GM23338 (cell line): ENCODE data around the gene ANKH. TPM values are rescaled to one million over a fixed set of nuclear protein-coding genes. Genes with fewer than 3 reads are reported as not detected.

Experiments
- ATAC-seq: fragments of 200-7000 bp; cut with Tn5 transposase; 3 replicates; pipeline ENCODE4 v1.9.1; 2020
- DNase-seq: peaks from one replicate; pipeline ENCODE4 v3.0.0-alpha.2; 2015; ENCODE audit warnings: low spot score
- H2AFZ ChIP-seq: fragments of 200-600 bp; sonication (generic); 2 replicates; pipeline ENCODE4 v1.8.0; 2016; ENCODE audit warnings: antibody characterized with exemption, mild to moderate bottlenecking, moderate library complexity
- H3F3A ChIP-seq: fragments of 200-600 bp; sonication (generic); replicated peaks from 2 replicates; pipeline ENCODE4 v1.8.0; 2017; ENCODE audit warnings: antibody characterized with exemption, mixed run types, low read depth
- H3K27ac ChIP-seq: fragments of 200-600 bp; sonication (generic); 2 replicates; pipeline ENCODE4 v1.6.1; 2016; ENCODE audit warnings: low read depth
- H3K27me3 ChIP-seq: fragments of 200-600 bp; sonication (generic); 2 replicates; pipeline ENCODE4 v1.8.0; 2016; ENCODE audit warnings: mild to moderate bottlenecking, mixed run types, moderate library complexity; ENCODE audit not compliant: insufficient read depth
- H3K36me3 ChIP-seq: fragments of 200-600 bp; sonication (generic); 2 replicates; pipeline ENCODE4 v1.8.0; 2016; ENCODE audit warnings: mild to moderate bottlenecking; ENCODE audit not compliant: insufficient read depth
- H3K4me1 ChIP-seq: fragments of 200-600 bp; sonication (generic); 2 replicates; pipeline ENCODE4 v1.8.0; 2016; ENCODE audit warnings: mild to moderate bottlenecking, moderate library complexity; ENCODE audit not compliant: insufficient read depth
- H3K4me2 ChIP-seq: fragments of 200-600 bp; sonication (generic); 2 replicates; pipeline ENCODE4 v1.7.1; 2017; ENCODE audit warnings: mixed run types
- H3K4me3 ChIP-seq: fragments of 200-600 bp; sonication (generic); 2 replicates; pipeline ENCODE4 v1.6.1; 2016; ENCODE audit warnings: mixed run types
- H3K79me2 ChIP-seq: fragments of 200-600 bp; sonication (generic); replicated peaks from 2 replicates; pipeline ENCODE4 v1.8.0; 2017; ENCODE audit warnings: mild to moderate bottlenecking; ENCODE audit not compliant: insufficient read depth
- H3K9me2 ChIP-seq: fragments of 200-600 bp; sonication (generic); 2 replicates; pipeline ENCODE4 v1.8.0; 2017; ENCODE audit not compliant: insufficient read depth
- H4K20me1 ChIP-seq: fragments of 200-600 bp; sonication (generic); replicated peaks from 2 replicates; pipeline ENCODE4 v1.8.0; 2017; ENCODE audit warnings: mild to moderate bottlenecking; ENCODE audit not compliant: insufficient read depth
- H3K27ac Mint-ChIP-seq: 2 replicates; pipeline ENCODE4 v1.8.0; 2020; ENCODE audit warnings: inconsistent platforms, mild to moderate bottlenecking, moderate library complexity, mixed read lengths
- H3K27me3 Mint-ChIP-seq: 3 replicates; pipeline ENCODE4 v1.8.0; 2022; ENCODE audit warnings: low read depth, mild to moderate bottlenecking, moderate library complexity, mixed read lengths, inconsistent platforms; ENCODE audit not compliant: insufficient read depth, poor library complexity
- H3K36me3 Mint-ChIP-seq: 3 replicates; pipeline ENCODE4 v1.8.0; 2021; ENCODE audit warnings: low read depth, mild to moderate bottlenecking, inconsistent platforms, moderate library complexity, mixed read lengths
- H3K4me1 Mint-ChIP-seq: 3 replicates; pipeline ENCODE4 v1.8.0; 2020; ENCODE audit warnings: mild to moderate bottlenecking, inconsistent platforms, mixed read lengths
- H3K4me3 Mint-ChIP-seq: 3 replicates; pipeline ENCODE4 v1.8.0; 2021; ENCODE audit warnings: moderate library complexity, mild to moderate bottlenecking, inconsistent platforms, mixed read lengths
- H3K9me3 Mint-ChIP-seq: 3 replicates; pipeline ENCODE4 v1.8.0; 2020; ENCODE audit warnings: moderate library complexity, mild to moderate bottlenecking, inconsistent platforms, mixed read lengths
- EZH2phosphoT487 ChIP-seq: fragments of 200-600 bp; sonication (generic); IDR thresholded peaks from one replicate; pipeline ENCODE4 v1.8.1; 2018; ENCODE audit warnings: antibody characterized with exemption; ENCODE audit not compliant: unreplicated experiment
- JUNB ChIP-seq: IDR thresholded peaks from one replicate; pipeline ENCODE4 v1.6.1; 2016; ENCODE audit warnings: antibody characterized with exemption; ENCODE audit not compliant: unreplicated experiment
- NANOG ChIP-seq: IDR thresholded peaks from 2 replicates; pipeline ENCODE4 v1.6.1; 2016; ENCODE audit warnings: antibody characterized with exemption, borderline replicate concordance
- POLR2AphosphoS5 ChIP-seq: IDR thresholded peaks from 2 replicates; pipeline ENCODE4 v1.6.1; 2016; ENCODE audit warnings: antibody characterized with exemption, low read depth
- ZNF114 ChIP-seq: fragments of 250-450 bp; sonication (Bioruptor Pico); IDR thresholded peaks from 2 replicates; pipeline ENCODE4 v1.5.0; 2020; ENCODE audit warnings: mild to moderate bottlenecking, moderate library complexity
- polyA plus RNA-seq: library from polyadenylated mRNA; unstranded; fragments of >200 nt; fragmentation: Nextera tagmentation; extraction: Ambion mirVana; gene quantifications from 2 replicates; pipeline ENCODE4 v1.2.1, GENCODE V29; 2016
- total RNA-seq: library from RNA; depleted of rRNA; stranded (reverse); fragments of >200 nt; shearing (Covaris generic); gene quantifications from 2 replicates; pipeline ENCODE4 v1.2.3, GENCODE V29; 2014
- TF ChIP-seq, protein P1 (sequence below): IDR thresholded peaks from 2 replicates; pipeline ENCODE4 v1.6.1; 2016; ENCODE audit warnings: antibody characterized with exemption
- TF ChIP-seq, protein P2 (sequence below), 2 experiments: fragments of 200-600 bp in 1 of 2; sonication (generic) in 1 of 2; conservative IDR thresholded peaks; 2 replicates each; pipeline versions ENCODE4 v1.5.1 to v1.6.1; 2016 to 2017; ENCODE audit warnings: antibody characterized with exemption in 2 of 2, low read depth in 2 of 2, mild to moderate bottlenecking in 2 of 2, moderate library complexity in 1 of 2
- TF ChIP-seq, protein P3 (sequence below): fragments of 250-450 bp; sonication (Bioruptor Pico); IDR thresholded peaks from 2 replicates; pipeline ENCODE4 v1.5.0; 2020; ENCODE audit warnings: mild to moderate bottlenecking, moderate library complexity

The ANKH gene
- total and polyA plus RNA-seq, 2 experiments from 2014 or later = 5.0 to 6.1 TPM

DNA sequence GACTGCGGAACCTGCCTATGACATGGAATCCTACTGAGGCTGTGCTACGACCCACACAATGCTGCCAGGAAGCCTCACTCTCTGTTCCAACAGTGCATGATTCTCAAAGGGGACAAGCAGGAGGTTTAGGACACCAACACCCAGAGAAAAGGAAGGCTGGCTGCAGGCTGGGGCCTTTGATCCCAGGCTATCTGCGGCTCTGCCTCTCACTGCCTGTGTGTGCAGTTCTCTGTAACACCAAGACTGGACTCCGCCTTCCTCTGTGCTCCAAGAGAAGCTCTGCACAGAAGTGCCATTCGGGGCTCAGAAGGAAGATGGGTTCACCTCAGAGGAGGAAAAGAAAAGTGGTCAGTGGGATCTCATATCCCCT, 20.5 kb downstream of the ANKH start:
- peak overlapping the region; percentile 53; the same call in 1 of the 2 replicates for H3K27ac Mint-ChIP-seq
- Histone ChIP-seq H3K27ac (no peak overlapping the region; the same call in 1 of the 2 replicates), H3K4me1 (peaks cover 34% of the 10 kb centered on the region), H4K20me1 (no peaks in the 10 kb centered on the region), H3K79me2 (no peaks in the 10 kb centered on the region), H3K27me3 (no peaks in the 10 kb centered on the region), H3F3A (no peaks in the 10 kb centered on the region), H3K36me3 (no peaks in the 10 kb centered on the region), H3K4me2 (peak overlapping the region; percentile 72; the same call in 1 of the 2 replicates), H3K9me2 (no peaks in the 10 kb centered on the region), H2AFZ (peak overlapping the region; percentile 66), H3K4me3 (no peak overlapping the region)
- H3K36me3 Mint-ChIP-seq = no peaks in the 10 kb centered on the region
- no peak for DNase-seq
- H3K4me3 Mint-ChIP-seq = no peak overlapping the region
- peaks cover 26% of the 10 kb centered on the region for H3K4me1 Mint-ChIP-seq
- no peaks in the 10 kb centered on the region for H3K9me3 Mint-ChIP-seq
- H3K27me3 Mint-ChIP-seq = peaks cover under 1% of the 10 kb centered on the region
- ATAC-seq = peak; percentile 44
- TF ChIP-seq ZNF114 (CRISPR knock-in tag) = no peak
- no peak for TF ChIP-seq NANOG
- TF ChIP-seq, protein P1, sequence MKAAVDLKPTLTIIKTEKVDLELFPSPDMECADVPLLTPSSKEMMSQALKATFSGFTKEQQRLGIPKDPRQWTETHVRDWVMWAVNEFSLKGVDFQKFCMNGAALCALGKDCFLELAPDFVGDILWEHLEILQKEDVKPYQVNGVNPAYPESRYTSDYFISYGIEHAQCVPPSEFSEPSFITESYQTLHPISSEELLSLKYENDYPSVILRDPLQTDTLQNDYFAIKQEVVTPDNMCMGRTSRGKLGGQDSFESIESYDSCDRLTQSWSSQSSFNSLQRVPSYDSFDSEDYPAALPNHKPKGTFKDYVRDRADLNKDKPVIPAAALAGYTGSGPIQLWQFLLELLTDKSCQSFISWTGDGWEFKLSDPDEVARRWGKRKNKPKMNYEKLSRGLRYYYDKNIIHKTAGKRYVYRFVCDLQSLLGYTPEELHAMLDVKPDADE = no peak
- TF ChIP-seq EZH2phosphoT487 = no peak
- no peak for TF ChIP-seq POLR2AphosphoS5
- no peak for TF ChIP-seq JUNB
- TF ChIP-seq, protein P2, sequence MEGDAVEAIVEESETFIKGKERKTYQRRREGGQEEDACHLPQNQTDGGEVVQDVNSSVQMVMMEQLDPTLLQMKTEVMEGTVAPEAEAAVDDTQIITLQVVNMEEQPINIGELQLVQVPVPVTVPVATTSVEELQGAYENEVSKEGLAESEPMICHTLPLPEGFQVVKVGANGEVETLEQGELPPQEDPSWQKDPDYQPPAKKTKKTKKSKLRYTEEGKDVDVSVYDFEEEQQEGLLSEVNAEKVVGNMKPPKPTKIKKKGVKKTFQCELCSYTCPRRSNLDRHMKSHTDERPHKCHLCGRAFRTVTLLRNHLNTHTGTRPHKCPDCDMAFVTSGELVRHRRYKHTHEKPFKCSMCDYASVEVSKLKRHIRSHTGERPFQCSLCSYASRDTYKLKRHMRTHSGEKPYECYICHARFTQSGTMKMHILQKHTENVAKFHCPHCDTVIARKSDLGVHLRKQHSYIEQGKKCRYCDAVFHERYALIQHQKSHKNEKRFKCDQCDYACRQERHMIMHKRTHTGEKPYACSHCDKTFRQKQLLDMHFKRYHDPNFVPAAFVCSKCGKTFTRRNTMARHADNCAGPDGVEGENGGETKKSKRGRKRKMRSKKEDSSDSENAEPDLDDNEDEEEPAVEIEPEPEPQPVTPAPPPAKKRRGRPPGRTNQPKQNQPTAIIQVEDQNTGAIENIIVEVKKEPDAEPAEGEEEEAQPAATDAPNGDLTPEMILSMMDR (conservative IDR thresholded peaks at IDR 0.05; ENCODE audit: low read depth in 2 of 2) = no peak
- TF ChIP-seq, protein P3, sequence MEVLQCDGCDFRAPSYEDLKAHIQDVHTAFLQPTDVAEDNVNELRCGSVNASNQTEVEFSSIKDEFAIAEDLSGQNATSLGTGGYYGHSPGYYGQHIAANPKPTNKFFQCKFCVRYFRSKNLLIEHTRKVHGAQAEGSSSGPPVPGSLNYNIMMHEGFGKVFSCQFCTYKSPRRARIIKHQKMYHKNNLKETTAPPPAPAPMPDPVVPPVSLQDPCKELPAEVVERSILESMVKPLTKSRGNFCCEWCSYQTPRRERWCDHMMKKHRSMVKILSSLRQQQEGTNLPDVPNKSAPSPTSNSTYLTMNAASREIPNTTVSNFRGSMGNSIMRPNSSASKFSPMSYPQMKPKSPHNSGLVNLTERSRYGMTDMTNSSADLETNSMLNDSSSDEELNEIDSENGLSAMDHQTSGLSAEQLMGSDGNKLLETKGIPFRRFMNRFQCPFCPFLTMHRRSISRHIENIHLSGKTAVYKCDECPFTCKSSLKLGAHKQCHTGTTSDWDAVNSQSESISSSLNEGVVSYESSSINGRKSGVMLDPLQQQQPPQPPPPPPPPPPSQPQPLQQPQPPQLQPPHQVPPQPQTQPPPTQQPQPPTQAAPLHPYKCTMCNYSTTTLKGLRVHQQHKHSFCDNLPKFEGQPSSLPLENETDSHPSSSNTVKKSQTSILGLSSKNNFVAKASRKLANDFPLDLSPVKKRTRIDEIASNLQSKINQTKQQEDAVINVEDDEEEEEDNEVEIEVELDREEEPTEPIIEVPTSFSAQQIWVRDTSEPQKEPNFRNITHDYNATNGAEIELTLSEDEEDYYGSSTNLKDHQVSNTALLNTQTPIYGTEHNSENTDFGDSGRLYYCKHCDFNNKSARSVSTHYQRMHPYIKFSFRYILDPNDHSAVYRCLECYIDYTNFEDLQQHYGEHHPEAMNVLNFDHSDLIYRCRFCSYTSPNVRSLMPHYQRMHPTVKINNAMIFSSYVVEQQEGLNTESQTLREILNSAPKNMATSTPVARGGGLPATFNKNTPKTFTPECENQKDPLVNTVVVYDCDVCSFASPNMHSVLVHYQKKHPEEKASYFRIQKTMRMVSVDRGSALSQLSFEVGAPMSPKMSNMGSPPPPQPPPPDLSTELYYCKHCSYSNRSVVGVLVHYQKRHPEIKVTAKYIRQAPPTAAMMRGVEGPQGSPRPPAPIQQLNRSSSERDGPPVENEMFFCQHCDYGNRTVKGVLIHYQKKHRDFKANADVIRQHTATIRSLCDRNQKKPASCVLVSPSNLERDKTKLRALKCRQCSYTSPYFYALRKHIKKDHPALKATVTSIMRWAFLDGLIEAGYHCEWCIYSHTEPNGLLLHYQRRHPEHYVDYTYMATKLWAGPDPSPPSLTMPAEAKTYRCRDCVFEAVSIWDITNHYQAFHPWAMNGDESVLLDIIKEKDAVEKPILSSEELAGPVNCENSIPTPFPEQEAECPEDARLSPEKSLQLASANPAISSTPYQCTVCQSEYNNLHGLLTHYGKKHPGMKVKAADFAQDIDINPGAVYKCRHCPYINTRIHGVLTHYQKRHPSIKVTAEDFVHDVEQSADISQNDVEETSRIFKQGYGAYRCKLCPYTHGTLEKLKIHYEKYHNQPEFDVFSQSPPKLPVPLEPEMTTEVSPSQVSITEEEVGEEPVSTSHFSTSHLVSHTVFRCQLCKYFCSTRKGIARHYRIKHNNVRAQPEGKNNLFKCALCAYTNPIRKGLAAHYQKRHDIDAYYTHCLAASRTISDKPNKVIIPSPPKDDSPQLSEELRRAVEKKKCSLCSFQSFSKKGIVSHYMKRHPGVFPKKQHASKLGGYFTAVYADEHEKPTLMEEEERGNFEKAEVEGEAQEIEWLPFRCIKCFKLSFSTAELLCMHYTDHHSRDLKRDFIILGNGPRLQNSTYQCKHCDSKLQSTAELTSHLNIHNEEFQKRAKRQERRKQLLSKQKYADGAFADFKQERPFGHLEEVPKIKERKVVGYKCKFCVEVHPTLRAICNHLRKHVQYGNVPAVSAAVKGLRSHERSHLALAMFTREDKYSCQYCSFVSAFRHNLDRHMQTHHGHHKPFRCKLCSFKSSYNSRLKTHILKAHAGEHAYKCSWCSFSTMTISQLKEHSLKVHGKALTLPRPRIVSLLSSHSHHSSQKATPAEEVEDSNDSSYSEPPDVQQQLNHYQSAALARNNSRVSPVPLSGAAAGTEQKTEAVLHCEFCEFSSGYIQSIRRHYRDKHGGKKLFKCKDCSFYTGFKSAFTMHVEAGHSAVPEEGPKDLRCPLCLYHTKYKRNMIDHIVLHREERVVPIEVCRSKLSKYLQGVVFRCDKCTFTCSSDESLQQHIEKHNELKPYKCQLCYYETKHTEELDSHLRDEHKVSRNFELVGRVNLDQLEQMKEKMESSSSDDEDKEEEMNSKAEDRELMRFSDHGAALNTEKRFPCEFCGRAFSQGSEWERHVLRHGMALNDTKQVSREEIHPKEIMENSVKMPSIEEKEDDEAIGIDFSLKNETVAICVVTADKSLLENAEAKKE = no peak
